ENCODE measurements around the gene ARV1. TPM values are rescaled to one million over a fixed set of nuclear protein-coding genes. Genes with fewer than 3 reads are reported as not detected.
"Not testable (repeated sequence)": the region's sequence is repeated elsewhere in the genome, so short reads cannot be mapped to it uniquely, and the experiment has no call there.

ARV1 gene
- total RNA-seq, 1 donor from 2014 or later = 20.4 TPM

DNA sequence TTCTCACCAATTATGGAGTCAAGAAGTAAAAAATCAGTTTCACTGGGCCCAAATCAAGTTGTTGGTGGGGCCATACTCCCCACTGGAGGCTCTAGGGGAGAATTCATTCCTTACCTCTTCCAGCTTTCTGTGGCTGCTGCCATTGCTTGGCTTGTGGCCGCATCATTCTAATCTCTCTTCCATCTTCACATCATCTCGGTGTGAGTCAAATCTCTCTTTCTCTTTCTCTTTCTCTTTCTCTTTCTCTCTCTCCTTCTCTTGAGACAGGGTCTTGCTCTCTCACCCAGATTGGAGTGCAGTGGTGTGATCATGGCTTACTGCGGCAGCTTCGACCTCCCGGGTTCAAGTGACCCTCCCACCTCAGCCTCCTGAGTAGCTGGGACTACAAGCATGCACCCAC is 33.1 kb downstream of the ARV1 start:
- ATAC-seq (no peak), DNase-seq (no peak)
- intact Hi-C loops (cut with micrococcal nuclease) = no loop called here

DNA sequence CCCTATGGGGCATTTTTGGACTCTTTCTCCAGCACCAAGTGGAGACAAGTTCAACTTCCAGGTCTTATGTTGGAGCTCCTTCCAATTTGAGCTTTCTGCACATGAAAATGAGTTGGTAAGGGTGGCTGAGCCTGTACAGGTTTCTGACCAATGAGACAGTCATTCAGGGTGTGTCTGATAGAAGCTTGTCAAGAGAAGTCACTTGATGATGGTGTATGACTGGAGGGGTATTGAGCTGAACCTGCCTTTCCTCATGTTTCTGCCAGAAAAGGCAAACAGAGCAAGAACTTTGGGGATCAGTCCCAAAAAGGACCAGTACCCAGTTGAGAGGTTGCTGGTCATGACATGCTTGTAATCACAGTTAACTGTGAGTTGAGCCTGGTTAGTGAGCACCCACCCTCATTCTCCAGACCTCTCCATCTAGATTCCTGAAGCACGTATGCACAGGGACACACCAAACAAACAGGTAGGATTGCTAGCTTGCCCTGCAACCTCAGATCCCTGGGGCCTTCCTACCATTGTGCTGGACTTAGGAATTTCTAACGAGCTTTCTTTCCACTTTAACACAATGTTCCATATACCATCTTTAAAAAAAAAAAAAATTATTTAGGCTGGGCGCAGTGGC is 34.6 kb downstream of the ARV1 start:
- intact Hi-C loops (cut with micrococcal nuclease) = no loop called here
- DNase-seq = no peak
- ATAC-seq = no peak

DNA sequence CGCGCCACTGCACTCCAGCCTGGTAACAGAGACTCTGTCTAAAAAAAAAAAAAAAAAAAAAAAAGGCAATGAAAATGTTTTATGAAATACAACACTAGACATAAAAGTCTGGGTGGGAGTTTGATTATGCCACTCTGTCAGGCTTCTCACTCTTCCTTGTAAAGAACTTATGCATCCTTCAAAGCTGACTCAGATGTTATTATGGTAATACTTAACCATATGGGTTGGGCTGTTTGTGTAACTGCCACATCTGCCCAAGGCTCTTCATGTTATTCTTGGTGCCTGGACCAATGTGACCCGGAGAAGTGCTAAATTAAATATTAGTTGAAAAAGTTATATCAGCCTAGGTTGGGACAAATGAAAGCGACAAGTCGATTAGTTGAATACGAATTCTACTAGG is 37.3 kb downstream of the ARV1 start:
- no peak for ATAC-seq
- DNase-seq = no peak
- intact Hi-C loops (cut with micrococcal nuclease) = no loop called here

DNA sequence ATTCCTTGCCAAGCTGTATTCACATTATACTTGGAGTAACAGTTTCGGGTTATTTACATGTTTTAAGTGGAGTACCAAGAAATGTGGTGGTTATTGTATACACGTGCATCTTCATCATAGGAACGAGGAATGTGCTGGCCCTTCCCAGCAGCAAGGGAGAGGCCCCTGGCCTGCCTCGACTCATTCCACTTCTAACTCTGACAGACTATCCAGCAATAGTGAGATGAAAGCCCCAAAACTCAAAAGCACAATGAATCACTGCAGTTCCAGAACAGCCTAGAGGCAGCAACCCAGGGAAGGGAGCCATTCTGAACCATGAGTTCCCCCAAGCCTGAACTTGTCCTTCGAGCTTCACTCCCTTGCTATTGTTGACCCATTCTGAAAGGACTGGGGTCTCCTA is 38.1 kb downstream of the ARV1 start:
- DNase-seq (no peak), ATAC-seq (no peak)
- intact Hi-C loops (cut with micrococcal nuclease) = no loop called here

DNA sequence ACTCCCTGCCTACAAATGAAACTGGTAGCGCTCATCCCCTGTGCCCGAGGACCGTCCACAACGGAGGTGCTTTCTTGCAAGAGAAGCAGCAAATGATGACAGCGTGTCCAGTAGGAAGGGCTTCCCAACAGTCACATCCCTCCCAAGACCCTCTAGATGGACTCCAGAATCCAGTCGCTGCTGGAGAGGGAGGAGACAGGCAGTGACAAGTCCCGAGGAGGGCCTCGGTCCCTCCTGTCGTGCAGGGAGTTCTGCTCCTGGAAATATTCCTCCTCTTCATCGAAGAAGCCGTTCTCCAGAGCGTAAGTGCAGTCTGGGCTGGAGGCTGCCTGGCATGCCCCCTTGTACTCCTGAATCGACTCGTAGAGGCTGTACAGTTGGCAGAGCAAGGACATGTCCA is 40.8 kb downstream of the ARV1 start:
- ATAC-seq = no peak
- DNase-seq = no peak
- intact Hi-C loops (cut with micrococcal nuclease) = no loop called here

DNA sequence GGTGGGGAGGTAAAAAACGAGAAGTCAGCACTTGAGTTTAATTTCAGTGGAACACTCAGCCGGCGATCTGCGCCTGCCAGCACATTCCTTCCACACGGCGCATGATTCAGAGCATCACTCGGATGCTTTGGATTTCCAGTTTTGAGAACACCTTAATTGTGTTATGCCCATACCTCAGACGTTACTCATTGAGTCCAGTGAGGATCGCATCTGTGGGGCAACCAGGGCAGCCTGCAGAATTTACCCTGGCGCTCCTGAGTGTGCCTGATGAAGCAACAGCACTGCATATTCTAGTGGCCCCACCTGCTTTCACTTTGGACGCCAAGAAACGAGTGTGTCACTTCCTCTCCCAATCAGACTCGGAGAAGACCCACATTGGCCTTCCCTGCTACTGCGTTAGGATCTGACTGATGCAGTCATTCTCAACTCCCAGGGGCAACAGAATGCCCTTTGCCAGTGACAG is 41.3 kb downstream of the ARV1 start:
- no peak for DNase-seq
- intact Hi-C loops (cut with micrococcal nuclease) = no loop called here
- ATAC-seq = peak; percentile 51

DNA sequence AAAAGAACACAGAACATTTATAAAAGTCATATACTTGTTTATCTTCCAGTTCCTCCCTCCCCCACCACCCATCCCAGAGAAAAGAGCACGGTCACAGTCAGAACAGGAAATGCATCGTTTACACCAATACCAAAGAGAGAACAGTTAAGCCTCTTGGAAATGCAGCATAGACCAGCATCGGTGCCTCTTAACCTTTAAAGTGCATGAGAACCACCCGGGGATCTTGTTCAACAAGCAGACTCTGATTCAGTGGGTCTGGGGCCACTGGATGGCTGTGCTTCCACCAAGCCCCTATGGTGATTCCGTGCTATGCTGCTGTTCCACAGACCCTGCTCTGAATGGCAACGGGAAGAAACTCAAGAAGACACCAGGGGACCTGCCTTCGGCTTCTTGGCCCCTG is 41.9 kb downstream of the ARV1 start:
- ATAC-seq (no peak), DNase-seq (no peak)
- intact Hi-C loops (cut with micrococcal nuclease) = no loop called here

DNA sequence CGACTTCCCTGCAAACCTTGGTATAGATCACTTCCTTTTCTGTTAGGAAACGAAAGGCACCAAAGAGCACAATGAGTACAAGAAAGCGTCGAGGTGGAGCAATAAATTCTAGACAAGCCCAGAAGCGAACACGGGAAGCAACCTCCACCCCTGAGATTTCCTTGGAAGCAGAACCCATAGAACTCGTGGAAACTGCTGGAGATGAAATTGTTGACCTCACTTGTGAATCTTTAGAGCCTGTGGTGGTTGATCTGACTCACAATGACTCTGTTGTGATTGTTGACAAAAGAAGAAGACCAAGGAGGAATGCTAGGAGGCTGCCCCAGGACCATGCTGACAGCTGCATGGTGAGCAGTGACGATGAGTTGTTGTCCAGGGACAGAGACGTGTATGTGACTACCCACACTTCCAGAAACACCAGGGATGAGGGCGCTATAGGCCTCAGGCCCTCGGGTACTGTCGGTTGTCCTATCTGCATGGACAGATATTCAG is 42.7 kb downstream of the ARV1 start:
- ATAC-seq (peak; percentile 62), DNase-seq (no peak)
- intact Hi-C loops (cut with micrococcal nuclease) = no loop called here

DNA sequence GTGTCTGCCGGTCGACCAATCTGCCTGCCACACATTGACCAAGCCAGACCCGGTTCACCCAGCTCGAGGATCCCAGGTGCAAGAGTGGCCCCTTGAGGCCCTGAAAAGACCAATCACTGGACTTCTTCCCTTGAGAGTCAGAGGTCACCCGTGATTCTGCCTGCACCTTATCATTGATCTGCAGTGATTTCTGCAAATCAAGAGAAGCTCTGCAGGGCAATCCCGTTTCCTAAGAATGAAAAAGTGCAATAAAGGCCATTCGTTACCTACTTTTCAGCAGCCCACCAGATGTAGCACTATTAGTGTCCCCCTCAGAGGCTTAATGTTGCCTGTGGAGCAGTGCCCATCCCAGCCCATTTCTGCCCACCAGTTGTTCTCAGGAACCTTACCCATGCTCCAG is 43.6 kb downstream of the ARV1 start:
- DNase-seq; intact Hi-C loops (cut with micrococcal nuclease); ATAC-seq: not testable (repeated sequence)

DNA sequence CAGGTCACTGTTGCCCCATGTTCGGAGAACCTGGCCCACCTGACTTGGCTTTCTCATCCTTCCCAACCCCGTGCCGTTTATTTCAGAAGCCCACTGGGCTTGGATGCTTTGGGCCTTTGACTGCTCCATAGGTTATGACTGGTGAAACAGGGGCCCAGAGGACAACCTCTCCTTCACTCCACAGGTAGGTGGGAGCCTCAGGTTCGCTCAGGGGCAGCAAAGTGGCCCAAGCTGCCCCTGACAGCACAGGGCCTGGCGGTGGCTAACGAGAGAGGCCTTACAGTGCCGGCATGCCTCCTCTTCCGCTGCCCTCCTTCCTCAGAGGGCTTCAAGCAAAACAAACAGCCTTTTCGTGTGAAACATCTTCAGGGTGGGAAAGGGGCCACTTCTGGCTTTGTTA is 44.3 kb downstream of the ARV1 start:
- no peak for DNase-seq
- no peak for ATAC-seq
- intact Hi-C loops (cut with micrococcal nuclease) = no loop called here

DNA sequence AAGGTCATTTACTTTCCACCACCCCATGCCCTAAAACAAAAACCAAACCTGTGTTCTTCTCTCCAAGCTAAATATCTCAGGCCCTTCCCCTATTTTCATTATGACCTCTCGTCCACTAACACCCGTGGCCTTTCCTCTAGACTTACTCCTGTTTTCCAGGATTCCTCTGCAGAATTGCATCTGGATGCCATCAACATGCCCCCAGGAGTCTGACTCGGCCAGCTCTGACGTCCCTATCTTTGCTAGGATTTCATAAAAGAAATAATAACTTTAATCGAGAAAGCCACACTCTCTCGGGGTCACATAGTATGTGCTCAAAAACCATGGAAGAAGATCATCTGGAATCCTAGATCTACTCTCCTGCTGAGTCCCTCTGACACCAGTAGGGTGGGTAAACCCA is 47.7 kb downstream of the ARV1 start:
- intact Hi-C loops (cut with micrococcal nuclease) = no loop called here
- DNase-seq (no peak), ATAC-seq (no peak)

DNA sequence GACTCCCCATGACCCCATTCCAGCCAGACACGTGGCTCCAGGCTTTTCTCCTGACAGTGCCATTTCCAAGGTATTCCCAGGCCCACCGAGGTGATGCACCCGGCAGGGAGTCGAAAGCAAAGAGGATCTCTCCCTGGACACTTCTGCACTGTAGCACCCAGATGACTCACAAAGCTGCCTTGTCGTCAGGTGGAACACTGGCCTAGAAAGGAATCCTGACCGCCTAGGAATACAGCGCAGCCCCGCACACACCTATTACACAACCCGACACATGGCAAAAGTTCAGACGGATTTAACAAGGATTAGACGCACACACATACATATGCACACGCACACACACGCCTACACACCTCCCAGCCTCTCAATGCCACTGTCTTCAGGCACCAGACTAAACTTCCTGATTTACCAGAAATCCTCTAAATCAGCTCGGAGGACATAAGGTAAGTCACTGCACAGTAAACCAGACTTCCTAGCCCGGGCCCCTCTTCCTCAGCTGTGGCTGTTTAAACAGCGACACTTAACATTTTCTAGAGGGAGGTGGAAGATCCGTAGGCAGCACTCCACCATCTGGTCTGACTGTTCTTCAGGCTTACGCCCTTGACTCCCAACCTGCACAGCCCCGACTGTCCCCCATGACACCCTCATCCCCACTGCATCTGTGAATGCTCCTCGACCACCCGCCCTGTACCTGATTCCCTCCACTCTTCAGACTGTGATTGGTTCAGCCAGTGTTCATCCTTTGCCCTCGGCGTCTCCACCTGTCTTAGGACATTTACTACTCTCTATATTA is 48.4 kb downstream of the ARV1 start:
- ATAC-seq (no peak), DNase-seq (no peak)
- intact Hi-C loops (cut with micrococcal nuclease) = no loop called here

DNA sequence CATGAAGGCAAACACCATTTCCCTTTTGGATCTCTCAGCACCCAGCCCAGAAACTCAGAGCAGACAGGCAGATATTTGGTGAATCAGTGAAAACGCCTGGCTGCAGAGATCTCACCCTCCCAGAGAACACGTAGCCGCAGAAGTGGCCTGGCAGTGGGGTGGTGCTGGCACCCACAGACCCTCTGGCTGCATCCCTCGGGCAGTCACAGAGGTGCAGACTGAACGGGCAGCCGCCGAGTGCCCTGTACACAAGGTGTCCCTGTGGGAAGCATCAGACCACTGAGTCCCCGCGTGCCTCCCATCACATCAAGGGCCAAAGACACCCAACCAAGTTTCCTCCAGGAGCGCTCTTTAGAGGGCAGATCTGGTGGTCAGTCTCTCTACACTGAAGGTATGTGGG is 49.1 kb downstream of the ARV1 start:
- DNase-seq = no peak
- intact Hi-C loops (cut with micrococcal nuclease) = no loop called here
- no peak for ATAC-seq

DNA sequence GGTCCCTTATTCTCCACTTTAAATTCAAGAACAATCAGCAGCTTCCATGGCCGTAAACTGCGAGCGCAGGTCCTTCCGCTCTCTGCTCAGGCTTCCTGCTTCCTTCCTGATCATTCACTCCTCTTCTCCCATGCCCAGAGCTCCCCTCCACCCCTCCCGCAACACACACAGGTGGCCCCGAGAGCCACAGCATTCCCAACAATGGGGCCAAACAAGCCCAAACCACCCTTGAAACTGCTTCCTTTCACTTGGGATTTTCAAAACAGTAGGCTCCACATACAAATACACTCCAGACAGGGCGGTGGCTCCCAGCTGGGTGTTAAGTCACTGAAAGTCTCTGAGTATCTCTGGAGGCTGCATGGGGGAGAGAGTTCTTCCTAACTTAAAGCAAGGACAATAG is 49.8 kb downstream of the ARV1 start:
- no peak for DNase-seq
- ATAC-seq = peak; percentile 59
- intact Hi-C loops (cut with micrococcal nuclease) = no loop called here

DNA sequence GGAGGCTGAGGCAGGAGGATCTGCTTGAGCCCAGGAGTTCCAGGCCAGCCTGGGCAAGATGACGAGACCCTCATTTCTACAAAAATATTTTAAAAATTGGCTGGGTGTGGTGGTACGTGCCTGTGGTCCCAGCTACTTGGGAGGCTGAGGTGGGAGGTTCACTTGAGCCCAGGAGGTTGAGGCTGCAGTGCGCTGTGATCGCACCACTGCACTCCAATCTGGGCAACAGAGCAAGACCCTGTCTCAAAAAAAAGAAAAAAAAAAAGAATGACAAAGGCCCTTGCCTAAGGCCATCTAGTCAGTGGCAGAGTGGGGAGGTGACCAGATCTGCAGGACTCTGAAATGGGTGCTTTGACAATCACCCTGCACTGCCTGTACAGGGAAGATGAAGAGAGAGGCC is 50.4 kb downstream of the ARV1 start:
- intact Hi-C loops (cut with micrococcal nuclease); DNase-seq; ATAC-seq: not testable (repeated sequence)

DNA sequence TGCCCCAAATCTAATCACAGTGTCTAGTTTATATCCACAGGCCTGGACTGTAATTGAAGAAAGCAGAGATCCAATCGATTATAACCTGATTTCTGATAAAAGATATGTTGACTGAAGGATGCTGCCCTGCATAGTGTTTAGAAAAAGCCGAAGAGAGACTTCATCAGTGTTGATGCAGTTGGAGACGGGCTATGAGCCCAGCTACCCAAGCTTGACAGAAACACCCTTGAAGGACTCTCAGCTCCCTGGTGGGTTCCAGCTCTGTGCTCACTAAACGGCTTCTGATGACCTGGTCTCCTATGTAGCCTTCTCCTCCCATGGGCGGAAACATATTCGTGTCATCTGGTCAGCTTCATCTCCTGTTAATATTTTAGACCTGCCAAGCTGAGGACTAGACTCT is 50.9 kb downstream of the ARV1 start:
- no peak for ATAC-seq
- intact Hi-C loops (cut with micrococcal nuclease) = no loop called here
- DNase-seq = no peak

DNA sequence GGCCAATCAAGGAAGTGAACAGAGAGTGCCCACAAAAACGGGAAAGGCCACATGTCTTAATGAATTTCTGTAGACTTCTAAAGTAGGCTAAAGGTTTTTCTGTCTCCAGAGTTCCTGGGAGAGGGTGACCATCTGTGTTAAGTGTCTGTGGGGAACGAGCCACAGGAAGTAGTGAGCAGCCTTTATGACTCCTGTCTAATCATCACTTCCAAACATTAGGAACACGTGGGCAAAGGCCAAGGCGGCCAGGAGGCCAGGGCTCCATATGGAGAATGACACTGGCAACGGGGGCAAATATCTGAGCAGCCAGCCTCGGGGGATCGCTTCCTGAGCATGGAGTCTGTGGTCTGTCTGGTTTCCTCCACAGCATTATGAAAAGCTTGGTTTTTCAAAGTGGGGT is 54.1 kb downstream of the ARV1 start:
- ATAC-seq (no peak), DNase-seq (no peak)
- intact Hi-C loops (cut with micrococcal nuclease) = no loop called here

DNA sequence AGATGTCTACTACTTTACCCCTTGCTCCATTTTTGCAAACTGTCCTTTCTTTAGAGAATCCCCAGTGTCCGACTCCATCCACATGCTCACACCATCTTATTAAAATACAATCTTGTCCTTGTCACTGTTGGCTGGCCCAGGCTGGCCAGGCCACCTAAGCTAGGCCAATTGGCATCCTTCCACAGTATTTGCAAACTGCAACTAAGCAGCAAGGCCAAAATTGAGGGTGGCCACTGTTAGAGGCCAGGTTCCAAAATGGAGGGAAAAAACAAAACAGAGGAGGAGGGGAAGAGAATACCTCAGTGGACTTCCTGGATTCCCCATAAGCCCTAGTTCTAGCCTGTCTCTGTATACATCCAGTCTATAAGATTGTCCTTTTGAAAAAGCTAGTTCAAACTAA is 56.9 kb downstream of the ARV1 start:
- DNase-seq (no peak), ATAC-seq (no peak)
- intact Hi-C loops (cut with micrococcal nuclease) = no loop called here

DNA sequence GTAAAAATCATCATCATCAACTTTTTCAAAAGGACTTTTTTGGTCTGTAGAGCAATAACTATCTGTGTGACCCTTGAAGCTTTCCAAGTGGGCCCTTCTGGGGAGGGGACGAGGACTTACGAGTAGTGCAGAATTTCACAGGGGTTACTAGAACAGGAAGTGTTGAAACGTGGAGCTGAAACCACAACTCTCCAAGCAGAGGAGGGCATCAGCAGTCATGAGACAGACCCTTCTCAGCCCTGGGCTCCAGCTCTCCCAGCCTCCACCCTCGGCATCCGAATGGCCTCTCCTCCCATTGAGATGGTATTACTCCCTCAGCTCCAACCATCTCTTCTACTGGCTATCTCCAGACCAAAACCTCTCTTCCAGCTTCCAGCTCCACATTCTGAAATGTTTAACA is 57.5 kb downstream of the ARV1 start:
- ATAC-seq (no peak), DNase-seq (no peak)
- intact Hi-C loops (cut with micrococcal nuclease) = no loop called here

DNA sequence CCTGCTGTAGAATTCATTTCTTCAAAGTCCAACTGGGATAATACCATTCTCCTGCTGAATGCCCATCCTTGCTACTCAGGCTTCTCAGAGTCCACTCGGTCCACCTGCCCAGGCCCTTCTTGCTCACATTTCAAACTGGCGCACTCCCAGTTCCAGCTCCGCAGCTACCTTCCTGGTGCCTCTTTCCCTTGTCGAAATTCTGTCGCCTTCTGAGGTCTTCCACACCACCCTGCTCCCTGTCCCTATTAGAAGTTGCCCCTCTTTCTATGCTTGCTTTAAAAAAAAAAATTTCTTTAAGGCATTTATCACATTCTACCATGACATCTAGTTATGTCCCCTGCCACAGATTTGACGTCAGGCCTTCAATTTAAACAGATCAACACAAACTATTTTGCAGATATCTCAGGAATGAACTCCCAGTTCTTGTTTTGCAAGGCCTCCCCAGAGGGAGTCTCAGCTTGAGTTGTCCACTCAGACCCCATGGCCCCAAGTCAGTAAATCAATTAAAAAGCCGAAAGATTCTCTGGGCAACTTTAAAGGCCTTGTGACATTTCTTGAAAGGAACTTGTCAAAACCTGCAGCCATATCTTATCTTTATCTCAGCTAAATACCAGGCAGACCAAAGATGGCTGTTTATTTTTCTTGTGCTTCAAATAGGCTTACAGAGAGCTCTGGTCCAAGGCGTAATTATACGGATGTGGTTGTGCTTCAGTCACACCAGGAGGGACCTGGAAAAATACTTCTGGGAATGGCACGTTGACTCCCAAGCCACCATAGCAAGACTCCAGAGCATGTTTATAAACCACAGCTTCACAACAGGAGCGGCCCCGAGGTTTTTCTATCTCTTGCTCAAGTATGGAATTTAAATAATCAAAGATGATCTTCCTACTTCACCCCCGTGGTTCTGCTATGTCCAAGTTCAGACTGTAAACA is 59.0 kb downstream of the ARV1 start:
- DNase-seq (no peak), ATAC-seq (no peak)
- intact Hi-C loops (cut with micrococcal nuclease) = no loop called here

Measured in left ventricle myocardium superior (tissue), 1 donor.